ENCODE measurements around the gene PTPRN2. TPM values are rescaled to one million over a fixed set of nuclear protein-coding genes. Genes with fewer than 3 reads are reported as not detected.

The PTPRN2 gene
- total and polyA plus RNA-seq, 2 of the 13 experiments (the other 11 are each of a cell fraction or from before 2014, with no cell fraction given), result 2.5 to 24.2 TPM

DNA sequence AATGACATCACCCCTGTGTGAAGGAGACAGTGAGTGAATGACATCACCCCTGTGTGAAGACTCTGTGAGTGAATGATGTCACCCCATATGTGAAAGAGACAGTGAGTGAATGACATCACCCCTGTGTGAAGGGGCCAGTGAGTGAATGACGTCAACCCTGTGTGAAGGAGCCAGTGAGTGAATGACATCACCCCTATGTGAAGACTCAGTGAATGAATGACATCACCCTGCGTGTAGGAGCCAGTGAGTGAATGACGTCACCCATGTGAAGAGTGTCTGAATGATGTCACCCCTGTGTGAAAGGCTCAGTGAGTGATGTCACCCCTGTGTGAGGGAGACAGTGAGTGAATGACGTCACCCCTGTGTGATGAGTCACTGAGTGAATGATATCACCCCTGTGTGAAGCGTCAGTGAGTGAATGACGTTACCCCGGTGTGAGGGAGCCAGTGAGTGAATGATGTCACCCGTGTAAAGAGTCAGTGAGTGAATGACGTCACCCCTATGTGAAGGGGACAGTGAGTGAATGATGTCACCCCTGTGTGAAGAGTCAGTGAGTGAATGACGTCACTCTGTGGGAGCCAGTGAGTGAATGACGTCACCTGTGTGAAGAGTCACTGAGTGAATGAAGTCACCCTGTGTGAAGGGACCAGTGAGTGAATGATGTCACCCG is 478.1 kb downstream of the PTPRN2 start:
- ATAC-seq, result no peak
- 88% methylated on average over 12 of the region's 12 CpGs for WGBS (ENCODE audit: low lambda C conversion rate)
- Histone ChIP-seq H3K79me2 (ENCODE audit: insufficient read depth, low read length) (no peaks in the 10 kb centered on the region), H3K36me3 (replicated peaks in 1 of 2; ENCODE audit: control insufficient read depth in 1 of 2, insufficient read depth in 2 of 2, low read length in 2 of 2) (peaks cover 0 to 7% of the 10 kb centered on the region in 2 experiments; a peak in 1 of 5 replicates), H2AFZ (ENCODE audit: low read length) (no peak overlapping the region), H3K4me1 (ENCODE audit: insufficient read depth, low read length) (peaks cover 14% of the 10 kb centered on the region), H3K9ac (ENCODE audit: insufficient read depth, low read depth, low read length) (no peak overlapping the region), H3K4me3 (replicated peaks in 1 of 3; ENCODE audit: insufficient read depth in 1 of 3, low read depth in 2 of 3, low read length in 3 of 3) (no peak overlapping the region), H3K27ac (ENCODE audit: extremely low read length, insufficient read depth, low read length) (no peak overlapping the region), H3K4me2 (ENCODE audit: low read depth, low read length) (no peak overlapping the region), H4K20me1 (ENCODE audit: insufficient read depth, low read length) (0 out of 2 replicates have a peak, but pooled peaks cover 3% of the 10 kb centered on the region), H3K27me3 (ENCODE audit: control insufficient read depth in 1 of 2, insufficient read depth in 2 of 2, low read length in 2 of 2) (no peaks in the 10 kb centered on the region), H3K9me3 (ENCODE audit: low read length) (no peaks in the 10 kb centered on the region)
- intact Hi-C loops (cut with micrococcal nuclease; ENCODE audit: unreplicated experiment), result no loop called here
- no TSS peak for BruUV-seq (replicated peaks)
- no peak for FAIRE-seq
- CTCF ChIA-PET (ENCODE audit: low intra/inter-chr PET ratio, low total read pairs), result no interaction called here
- no peak for DNase-seq (ENCODE audit: low spot score)
- POLR2A ChIA-PET, result no interaction called here
- in situ Hi-C loops (cut with HindIII; ENCODE audit: extremely low pct_ligation_motif_present, low pct_unique_long_range_greater_than_20kb), result no loop called here
- TF ChIP-seq ZNF501 (CRISPR knock-in tag; IDR thresholded peaks at IDR 0.05), result no peak
- TF ChIP-seq ZNF382 (CRISPR knock-in tag; IDR thresholded peaks at IDR 0.05; ENCODE audit: borderline replicate concordance), result no peak
- no peak for TF ChIP-seq MXD4 (CRISPR knock-in tag; IDR thresholded peaks at IDR 0.05)
- TF ChIP-seq XRCC5 (optimal IDR thresholded peaks at IDR 0.05; ENCODE audit: low read length), result no peak
- peak; percentile 88 for TF ChIP-seq ZBTB21 (CRISPR knock-in tag; IDR thresholded peaks at IDR 0.05)
- TF ChIP-seq SIN3B (IDR thresholded peaks at IDR 0.05; ENCODE audit: low read length), result no peak
- no peak for TF ChIP-seq ZNF230 (CRISPR knock-in tag; IDR thresholded peaks at IDR 0.05)
- TF ChIP-seq DR1 (CRISPR knock-in tag; IDR thresholded peaks at IDR 0.05), result no peak
- TF ChIP-seq TBX2 (CRISPR knock-in tag; IDR thresholded peaks at IDR 0.05; ENCODE audit: borderline replicate concordance), result no peak
- TF ChIP-seq, protein P1, sequence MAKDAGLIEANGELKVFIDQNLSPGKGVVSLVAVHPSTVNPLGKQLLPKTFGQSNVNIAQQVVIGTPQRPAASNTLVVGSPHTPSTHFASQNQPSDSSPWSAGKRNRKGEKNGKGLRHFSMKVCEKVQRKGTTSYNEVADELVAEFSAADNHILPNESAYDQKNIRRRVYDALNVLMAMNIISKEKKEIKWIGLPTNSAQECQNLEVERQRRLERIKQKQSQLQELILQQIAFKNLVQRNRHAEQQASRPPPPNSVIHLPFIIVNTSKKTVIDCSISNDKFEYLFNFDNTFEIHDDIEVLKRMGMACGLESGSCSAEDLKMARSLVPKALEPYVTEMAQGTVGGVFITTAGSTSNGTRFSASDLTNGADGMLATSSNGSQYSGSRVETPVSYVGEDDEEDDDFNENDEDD (CRISPR knock-in tag; IDR thresholded peaks at IDR 0.05; ENCODE audit: borderline replicate concordance), result no peak
- TF ChIP-seq ATF7 (IDR thresholded peaks at IDR 0.05), result peak; percentile 98
- no peak for TF ChIP-seq ATF7 (CRISPR knock-in tag; IDR thresholded peaks at IDR 0.05)
- TF ChIP-seq ZSCAN21 (CRISPR knock-in tag; IDR thresholded peaks at IDR 0.05; ENCODE audit: borderline replicate concordance), result no peak
- no peak for TF ChIP-seq MTA3 (CRISPR knock-in tag; IDR thresholded peaks at IDR 0.05)
- TF ChIP-seq ZBTB39 (CRISPR knock-in tag; IDR thresholded peaks at IDR 0.05), result no peak
- TF ChIP-seq RXRB (CRISPR knock-in tag; IDR thresholded peaks at IDR 0.05; ENCODE audit: borderline replicate concordance), result no peak
- TF ChIP-seq, protein P2, sequence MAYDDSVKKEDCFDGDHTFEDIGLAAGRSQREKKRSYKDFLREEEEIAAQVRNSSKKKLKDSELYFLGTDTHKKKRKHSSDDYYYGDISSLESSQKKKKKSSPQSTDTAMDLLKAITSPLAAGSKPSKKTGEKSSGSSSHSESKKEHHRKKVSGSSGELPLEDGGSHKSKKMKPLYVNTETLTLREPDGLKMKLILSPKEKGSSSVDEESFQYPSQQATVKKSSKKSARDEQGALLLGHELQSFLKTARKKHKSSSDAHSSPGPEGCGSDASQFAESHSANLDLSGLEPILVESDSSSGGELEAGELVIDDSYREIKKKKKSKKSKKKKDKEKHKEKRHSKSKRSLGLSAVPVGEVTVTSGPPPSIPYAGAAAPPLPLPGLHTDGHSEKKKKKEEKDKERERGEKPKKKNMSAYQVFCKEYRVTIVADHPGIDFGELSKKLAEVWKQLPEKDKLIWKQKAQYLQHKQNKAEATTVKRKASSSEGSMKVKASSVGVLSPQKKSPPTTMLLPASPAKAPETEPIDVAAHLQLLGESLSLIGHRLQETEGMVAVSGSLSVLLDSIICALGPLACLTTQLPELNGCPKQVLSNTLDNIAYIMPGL (CRISPR knock-in tag; IDR thresholded peaks at IDR 0.05; ENCODE audit: borderline replicate concordance in 1 of 2, low read depth in 1 of 2), result no peak
- TF ChIP-seq HOXA3 (CRISPR knock-in tag; IDR thresholded peaks at IDR 0.05), result 0 out of 2 replicates have a peak, but pooled peaks have one; percentile 22
- no peak for TF ChIP-seq ZNF24 (IDR thresholded peaks at IDR 0.05)
